ENCODE results near the gene CHP1. TPM values are rescaled to one million over a fixed set of nuclear protein-coding genes. Genes with fewer than 3 reads are reported as not detected.
"Not testable (repeated sequence)": the region's sequence is repeated elsewhere in the genome, so short reads cannot be mapped to it uniquely, and the experiment has no call there.

The CHP1 gene
- total and polyA plus RNA-seq, 9 of the 15 experiments (the other 6 are each of a cell fraction or from before 2014, with no cell fraction given), result 31.7 to 83.4 (median 67.6) TPM

GRCh38 chr15:41282980-41283652, 52.0 kb downstream of the CHP1 start (continued):
- TF ChIP-seq, protein P1, sequence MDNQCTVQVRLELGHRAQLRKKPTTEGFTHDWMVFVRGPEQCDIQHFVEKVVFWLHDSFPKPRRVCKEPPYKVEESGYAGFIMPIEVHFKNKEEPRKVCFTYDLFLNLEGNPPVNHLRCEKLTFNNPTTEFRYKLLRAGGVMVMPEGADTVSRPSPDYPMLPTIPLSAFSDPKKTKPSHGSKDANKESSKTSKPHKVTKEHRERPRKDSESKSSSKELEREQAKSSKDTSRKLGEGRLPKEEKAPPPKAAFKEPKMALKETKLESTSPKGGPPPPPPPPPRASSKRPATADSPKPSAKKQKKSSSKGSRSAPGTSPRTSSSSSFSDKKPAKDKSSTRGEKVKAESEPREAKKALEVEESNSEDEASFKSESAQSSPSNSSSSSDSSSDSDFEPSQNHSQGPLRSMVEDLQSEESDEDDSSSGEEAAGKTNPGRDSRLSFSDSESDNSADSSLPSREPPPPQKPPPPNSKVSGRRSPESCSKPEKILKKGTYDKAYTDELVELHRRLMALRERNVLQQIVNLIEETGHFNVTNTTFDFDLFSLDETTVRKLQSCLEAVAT (IDR thresholded peaks at IDR 0.05), result 0 out of 4 replicates have a peak, but pooled peaks of 1 of the 2 experiments have one; percentile 45
- TF ChIP-seq JUND (IDR thresholded peaks at IDR 0.05; ENCODE audit: borderline replicate concordance, low read depth, low read length); ZNF740 (CRISPR knock-in tag; IDR thresholded peaks at IDR 0.05); MYC (IDR thresholded peaks at IDR 0.05; ENCODE audit: low read depth, low read length); ID3 (CRISPR knock-in tag; IDR thresholded peaks at IDR 0.05); NR2C2 (CRISPR knock-in tag; IDR thresholded peaks at IDR 0.05): not testable (repeated sequence)
- 0 out of 3 replicates have a peak, but pooled peaks have one; percentile 19 for TF ChIP-seq JUND (tag; IDR thresholded peaks at IDR 0.05; ENCODE audit: borderline replicate concordance, low read depth, low read length)
- peak in 1 of 2 experiments; percentile 65; a peak in 2 of 4 replicates for TF ChIP-seq ZNF740 (tag; IDR thresholded peaks at IDR 0.05)
- TF ChIP-seq MYC (CRISPR knock-in tag; IDR thresholded peaks at IDR 0.05; ENCODE audit: borderline replicate concordance, low read depth), result peak; percentile 75
- peak; percentile 74 for TF ChIP-seq ID3 (tag; IDR thresholded peaks at IDR 0.05)
- TF ChIP-seq, protein P2, sequence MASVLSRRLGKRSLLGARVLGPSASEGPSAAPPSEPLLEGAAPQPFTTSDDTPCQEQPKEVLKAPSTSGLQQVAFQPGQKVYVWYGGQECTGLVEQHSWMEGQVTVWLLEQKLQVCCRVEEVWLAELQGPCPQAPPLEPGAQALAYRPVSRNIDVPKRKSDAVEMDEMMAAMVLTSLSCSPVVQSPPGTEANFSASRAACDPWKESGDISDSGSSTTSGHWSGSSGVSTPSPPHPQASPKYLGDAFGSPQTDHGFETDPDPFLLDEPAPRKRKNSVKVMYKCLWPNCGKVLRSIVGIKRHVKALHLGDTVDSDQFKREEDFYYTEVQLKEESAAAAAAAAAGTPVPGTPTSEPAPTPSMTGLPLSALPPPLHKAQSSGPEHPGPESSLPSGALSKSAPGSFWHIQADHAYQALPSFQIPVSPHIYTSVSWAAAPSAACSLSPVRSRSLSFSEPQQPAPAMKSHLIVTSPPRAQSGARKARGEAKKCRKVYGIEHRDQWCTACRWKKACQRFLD (CRISPR knock-in tag; IDR thresholded peaks at IDR 0.05), result peak; percentile 83
- 0 out of 2 replicates have a peak, but pooled peaks have one; percentile 19 for TF ChIP-seq NR2C2 (tag; IDR thresholded peaks at IDR 0.05)

All from K562 (cell line).